ENCODE data around the gene IRF1.
"Not testable (repeated sequence)": the region's sequence is repeated elsewhere in the genome, so short reads cannot be mapped to it uniquely, and the experiment has no call there.

The IRF1 gene

DNA sequence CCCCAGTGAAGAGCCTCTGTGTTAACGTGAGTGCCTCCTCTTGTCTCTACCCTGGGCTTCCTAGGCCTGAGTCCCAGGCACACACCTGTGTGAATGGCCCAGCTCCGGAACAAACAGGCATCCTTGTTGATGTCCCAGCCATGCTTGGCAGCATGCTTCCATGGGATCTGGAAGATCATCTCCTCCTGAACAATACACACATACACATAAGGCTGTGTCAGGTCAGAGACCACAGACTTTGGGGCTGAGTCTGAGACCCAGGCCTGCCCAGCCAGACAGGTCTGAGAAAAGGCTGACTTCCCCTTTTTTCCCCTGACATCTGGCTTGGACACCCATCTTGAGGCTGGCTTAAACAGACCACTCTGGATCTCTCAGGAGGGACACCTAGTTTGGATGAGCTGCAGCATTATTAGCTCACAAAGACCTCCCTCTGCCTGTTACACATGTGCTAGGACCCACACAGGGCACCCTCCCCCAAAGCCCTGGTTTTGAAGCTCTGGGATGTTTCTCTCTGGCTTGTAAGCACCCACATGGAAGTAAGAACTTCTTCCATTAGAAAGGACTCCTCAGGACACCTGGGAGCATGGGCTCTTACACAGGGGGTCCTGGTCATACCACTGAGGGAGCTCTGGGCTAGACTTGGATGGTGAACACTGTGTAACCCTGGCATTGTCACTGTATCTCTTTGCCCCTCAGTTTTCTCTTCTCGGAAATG is 2.6 kb downstream of the IRF1 start:
- DNase-seq (ENCODE audit: low read depth in 1 of 2, low spot score in 1 of 2) = no peak

DNA sequence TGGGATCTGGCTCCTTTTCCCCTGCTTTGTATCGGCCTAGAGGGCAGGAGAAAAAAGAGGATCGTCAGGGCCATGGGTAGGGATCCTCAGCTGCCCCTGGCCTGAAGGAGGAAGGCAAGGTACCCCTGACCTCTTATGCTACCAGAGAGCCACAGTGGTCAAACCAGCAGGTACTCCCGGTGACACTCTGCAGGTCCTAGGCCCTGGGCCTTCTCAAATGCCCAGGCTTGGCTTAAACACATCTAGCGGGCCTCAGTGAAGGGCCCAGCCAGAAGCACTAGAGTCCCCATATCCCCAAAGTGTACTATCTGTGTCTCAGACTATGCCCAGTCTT is 3.5 kb downstream of the IRF1 start:
- no peak for DNase-seq (ENCODE audit: low read depth in 1 of 2, low spot score in 1 of 2)

GRCh38 chr5:132486318-132487094 is 4.1 kb downstream of the IRF1 start:
- no peak for DNase-seq (ENCODE audit: low read depth in 1 of 2, low spot score in 1 of 2)

DNA sequence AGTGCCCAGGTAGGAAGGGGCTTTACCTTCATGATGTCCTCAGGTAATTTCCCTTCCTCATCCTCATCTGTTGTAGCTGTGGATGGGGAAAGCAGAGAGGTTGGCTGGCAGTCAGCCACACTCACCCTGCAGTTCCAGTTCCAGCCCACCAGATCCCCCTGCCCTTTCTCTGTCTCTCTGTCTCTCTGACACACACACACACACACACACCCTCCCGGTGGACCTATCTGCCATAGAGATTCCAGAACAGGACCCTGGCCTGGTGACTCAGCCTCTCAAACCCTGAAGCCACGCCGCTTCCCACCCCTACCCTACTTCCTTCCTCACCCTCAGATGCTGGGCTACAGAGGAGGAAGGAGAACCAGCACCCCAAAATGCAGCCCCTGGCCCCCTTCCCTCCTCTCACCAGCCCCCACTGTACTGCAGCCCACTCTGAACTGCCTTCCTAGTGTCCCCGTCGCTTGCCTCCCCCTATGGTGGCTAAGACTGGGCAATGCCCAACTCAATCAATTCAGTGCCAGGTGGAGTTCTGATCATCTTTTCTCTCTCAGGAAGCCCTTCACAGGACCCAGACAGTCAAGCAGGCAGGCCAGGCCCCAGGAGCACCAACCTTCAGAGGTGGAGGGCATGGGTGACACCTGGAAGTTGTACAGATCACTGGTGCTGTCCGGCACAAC is 4.8 kb downstream of the IRF1 start:
- DNase-seq (ENCODE audit: low read depth in 1 of 2, low spot score in 1 of 2) = no peak

DNA sequence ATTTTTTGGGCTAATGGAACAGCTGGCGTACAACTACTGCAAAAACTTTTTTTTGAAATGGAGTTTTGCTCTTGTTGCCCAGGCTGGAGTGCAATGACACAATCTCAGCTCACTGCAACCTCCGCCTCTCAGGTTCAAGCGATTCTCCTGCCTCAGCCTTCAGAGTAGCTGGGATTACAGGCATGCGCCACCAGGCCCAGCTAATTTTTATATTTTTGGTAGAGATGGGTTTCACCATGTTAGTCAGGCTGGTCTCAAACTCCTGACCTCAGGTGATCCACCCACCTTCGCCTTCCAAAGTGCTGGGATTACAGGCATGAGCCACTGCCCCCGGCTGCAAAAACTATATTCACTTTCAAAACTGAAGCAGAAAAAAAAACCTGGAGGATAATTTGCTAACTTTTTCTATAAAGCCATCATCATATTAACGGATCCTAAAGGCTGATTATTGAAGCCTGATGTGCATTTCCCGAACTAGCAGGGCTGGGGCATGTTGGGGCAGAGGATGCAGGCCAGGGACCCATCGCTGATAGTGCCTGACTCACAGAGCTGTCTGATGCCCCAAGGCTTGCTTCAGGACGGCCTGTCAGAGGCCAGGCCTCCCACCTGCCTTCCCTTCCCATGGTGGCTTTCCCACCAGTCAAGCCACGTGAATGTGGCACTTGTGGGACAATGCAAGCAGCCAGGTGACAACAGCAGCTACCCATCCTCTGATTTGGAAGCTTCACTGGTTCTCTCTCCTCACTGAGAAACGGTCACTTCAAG is 5.5 kb downstream of the IRF1 start:
- not testable (repeated sequence) for DNase-seq (ENCODE audit: low read depth in 1 of 2, low spot score in 1 of 2)

GRCh38 chr5:132484391-132484725 is 6.2 kb downstream of the IRF1 start:
- no peak for DNase-seq (ENCODE audit: low read depth in 1 of 2, low spot score in 1 of 2)

DNA sequence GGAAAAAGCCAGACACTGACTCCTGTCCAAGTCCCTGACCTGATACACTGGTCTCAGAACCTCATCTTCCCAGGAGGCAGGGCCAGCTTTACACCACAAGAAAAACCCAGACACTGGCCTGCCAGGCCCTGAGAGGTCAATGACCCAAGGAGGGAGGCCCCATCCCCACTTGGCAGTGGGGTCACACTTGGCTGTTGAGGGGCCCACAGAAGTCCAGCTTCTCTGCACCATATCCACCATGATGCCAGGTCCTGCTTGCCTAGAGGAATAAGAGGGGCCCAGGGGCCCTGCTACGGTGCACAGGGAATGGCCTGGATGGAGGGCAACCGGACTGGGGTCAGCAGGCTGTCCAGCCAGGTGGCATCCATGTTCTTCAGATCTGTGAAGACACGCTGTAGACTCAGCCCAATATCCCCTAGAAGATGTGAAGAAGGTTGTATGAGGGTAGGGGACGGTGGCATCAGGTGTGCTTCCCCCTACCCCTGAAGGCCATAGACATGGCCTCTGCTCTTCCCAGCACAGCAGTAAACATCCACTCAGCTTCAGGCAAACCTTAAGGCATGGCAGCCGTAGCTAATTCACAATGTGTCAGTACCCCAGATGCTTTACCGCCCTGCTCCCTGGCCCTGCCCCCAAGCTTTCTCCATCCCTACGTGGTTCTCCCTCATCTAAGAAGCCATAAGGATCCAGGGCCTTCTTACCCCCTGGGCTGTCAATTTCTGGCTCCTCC is 6.7 kb downstream of the IRF1 start:
- no peak for DNase-seq (ENCODE audit: low read depth in 1 of 2, low spot score in 1 of 2)

- no peak for DNase-seq (ENCODE audit: low read depth in 1 of 2, low spot score in 1 of 2)
Observed at GRCh38 chr5:132483101-132483500, 7.5 kb downstream of the IRF1 start.

DNA sequence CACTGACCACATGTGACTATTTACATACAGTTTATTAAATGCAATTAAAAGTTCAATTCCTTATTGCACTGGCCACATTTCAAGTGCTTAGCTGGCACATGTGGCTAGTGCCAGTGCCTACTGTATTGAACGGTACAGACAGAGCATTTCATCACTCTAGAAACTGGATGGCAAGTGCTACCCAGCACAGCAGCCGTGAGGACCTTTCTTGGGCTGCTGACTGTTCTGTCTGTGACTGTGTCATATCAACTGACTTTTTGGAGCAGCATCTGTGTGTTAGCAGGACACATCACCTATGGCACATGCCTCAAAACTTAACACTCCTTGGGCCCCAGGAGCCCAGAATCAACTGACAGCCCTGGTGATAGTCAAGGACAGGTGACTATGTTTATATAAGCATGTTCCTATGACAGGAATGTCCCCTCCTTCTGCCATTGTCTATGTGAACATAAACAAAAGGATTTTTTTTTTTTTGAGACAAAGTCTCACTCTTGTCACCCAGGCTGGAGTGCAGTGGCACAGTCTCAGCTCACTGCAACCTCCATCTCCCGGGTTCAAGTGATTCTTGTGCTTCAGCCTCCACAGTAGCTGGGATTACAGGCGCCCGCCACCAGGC is 8.9 kb downstream of the IRF1 start:
- DNase-seq (ENCODE audit: low read depth in 1 of 2, low spot score in 1 of 2) = no peak

DNA sequence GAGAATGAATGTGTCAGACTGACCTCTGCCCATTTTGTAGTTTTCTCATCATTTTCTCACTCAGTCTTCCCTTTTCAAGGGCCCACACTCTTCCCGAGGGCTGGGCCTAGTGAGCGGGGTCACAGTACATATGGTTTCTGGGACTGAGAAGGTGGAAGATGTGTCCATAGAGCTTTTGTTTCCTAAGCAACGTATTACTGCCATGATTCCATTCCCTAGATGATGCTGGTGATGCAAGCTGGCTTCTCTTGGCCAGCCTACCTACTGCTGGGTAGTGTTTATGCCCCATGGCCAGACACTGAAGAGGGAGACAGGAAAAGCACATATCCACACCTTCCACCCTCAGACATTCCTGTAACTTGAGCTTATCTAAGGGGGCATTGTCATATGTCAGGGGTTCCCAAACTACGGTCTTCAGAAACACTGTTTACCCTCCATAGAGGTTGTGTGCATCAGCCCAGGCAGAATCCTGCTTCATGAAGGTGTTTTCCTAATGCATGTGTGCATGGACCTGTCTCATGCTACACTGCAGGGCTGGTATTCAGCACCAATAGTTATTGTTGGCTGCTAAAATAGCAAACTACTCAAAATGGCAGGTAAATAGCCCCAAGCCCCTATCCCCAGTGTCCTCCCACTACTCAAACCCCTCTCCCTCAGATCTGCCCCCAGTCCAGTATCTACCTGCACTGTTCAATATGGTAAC is 9.5 kb downstream of the IRF1 start:
- DNase-seq (ENCODE audit: low read depth in 1 of 2, low spot score in 1 of 2) = no peak

GRCh38 chr5:132480546-132480892 is 10.1 kb downstream of the IRF1 start:
- no peak for DNase-seq (ENCODE audit: low read depth in 1 of 2, low spot score in 1 of 2)

DNA sequence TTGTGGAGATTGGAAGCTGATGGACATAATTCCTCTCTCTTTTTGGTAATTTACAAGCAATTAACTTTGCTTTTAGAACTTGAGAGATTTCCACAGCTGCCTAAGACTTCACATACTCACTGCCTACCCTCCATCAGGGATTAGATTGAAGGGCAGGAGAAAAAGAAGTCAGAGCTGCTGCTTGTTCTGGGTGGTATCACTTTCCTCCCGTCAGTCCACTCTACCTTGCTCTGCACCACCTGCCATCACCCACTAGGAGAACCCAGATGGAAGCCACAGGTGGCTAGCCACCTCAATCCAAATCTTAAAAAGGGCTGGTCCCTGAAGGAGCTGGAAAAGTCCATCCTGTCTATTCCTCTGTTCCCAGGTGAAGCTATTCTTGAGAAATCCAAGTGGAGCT is 10.5 kb downstream of the IRF1 start:
- no peak for DNase-seq (ENCODE audit: low read depth in 1 of 2, low spot score in 1 of 2)

GRCh38 chr5:132479111-132479951 is 11.2 kb downstream of the IRF1 start:
- no peak for DNase-seq (ENCODE audit: low read depth in 1 of 2, low spot score in 1 of 2)

GRCh38 chr5:132478366-132478871 is 12.2 kb downstream of the IRF1 start:
- DNase-seq (ENCODE audit: low read depth in 1 of 2, low spot score in 1 of 2) = no peak

DNA sequence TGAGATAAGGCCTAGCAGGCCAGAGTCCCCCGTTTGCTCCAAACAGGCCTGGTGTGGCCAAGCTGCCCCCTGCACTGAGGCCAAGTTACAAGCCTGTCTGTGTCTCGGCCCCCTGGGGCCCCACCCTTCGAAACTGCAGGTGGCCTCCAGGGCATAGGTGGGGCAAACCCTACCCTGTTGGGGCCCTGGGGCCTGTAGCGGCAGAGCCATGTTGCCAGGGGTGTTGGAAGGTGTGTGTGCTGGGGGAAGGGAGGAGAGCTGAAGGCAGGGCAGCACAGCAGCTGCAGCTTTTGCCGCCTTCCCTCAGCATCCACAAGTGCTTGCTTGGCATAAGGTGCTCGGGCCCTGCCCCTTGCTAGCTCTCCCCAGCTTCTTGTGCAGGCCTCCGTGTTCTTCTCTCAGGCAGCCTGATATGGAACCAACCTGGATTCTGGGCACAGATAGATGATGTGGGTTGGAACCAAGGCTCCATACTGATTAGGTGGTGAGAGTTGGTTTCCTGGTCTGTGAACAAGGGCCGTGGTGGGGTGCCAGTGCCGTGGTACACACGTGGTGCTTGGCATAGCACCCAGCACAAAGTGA is 12.7 kb downstream of the IRF1 start:
- DNase-seq (ENCODE audit: low read depth in 1 of 2, low spot score in 1 of 2) = no peak

GRCh38 chr5:132476876-132477781 is 13.4 kb downstream of the IRF1 start:
- DNase-seq (ENCODE audit: low read depth in 1 of 2, low spot score in 1 of 2) = no peak
